ENCODE results near the gene NLRC3.
"Not testable (repeated sequence)": the region's sequence is repeated elsewhere in the genome, so short reads cannot be mapped to it uniquely, and the experiment has no call there.

The NLRC3 gene

GRCh38 chr16:3577302-3577752 is at the start of gene NLRC3:
TSS of gene NLRC3 (minus strand) at chr16:3577403. CDS start at chr16:3565036, 12,367 bp downstream.
- DNase-seq: no peak

GRCh38 chr16:3625911-3626732 is 48.9 kb upstream of the NLRC3 start:
- DNase-seq: no peak

GRCh38 chr16:3625331-3625730 is 48.1 kb upstream of the NLRC3 start:
- no peak for DNase-seq

GRCh38 chr16:3623642-3624041 is 46.4 kb upstream of the NLRC3 start:
- no peak for DNase-seq

- DNase-seq: no peak
Observed at GRCh38 chr16:3618769-3619141, 41.6 kb upstream of the NLRC3 start.

GRCh38 chr16:3612510-3613466 is 35.6 kb upstream of the NLRC3 start:
- DNase-seq: no peak

- peak; percentile 78 for DNase-seq
Observed at GRCh38 chr16:3611146-3611975, 34.2 kb upstream of the NLRC3 start, which contains the start of gene SLX4. TSS of gene SLX4 (minus strand) at chr16:3611606. CDS start at chr16:3608964, 2,642 bp downstream.

GRCh38 chr16:3610698-3611145 is 33.5 kb upstream of the NLRC3 start:
- no peak for DNase-seq

GRCh38 chr16:3609895-3610697 is 32.9 kb upstream of the NLRC3 start:
- no peak for DNase-seq

- not testable (repeated sequence) for DNase-seq
Observed at GRCh38 chr16:3608976-3609375, 31.8 kb upstream of the NLRC3 start.

GRCh38 chr16:3608069-3608468 is 30.9 kb upstream of the NLRC3 start:
- no peak for DNase-seq

GRCh38 chr16:3607634-3608033 is 30.4 kb upstream of the NLRC3 start:
- DNase-seq: no peak

- DNase-seq: no peak
Observed at GRCh38 chr16:3607161-3607560, 30.0 kb upstream of the NLRC3 start.

- no peak for DNase-seq
Observed at GRCh38 chr16:3606441-3606840, 29.2 kb upstream of the NLRC3 start.

- DNase-seq: no peak
Observed at GRCh38 chr16:3602320-3602653, 25.1 kb upstream of the NLRC3 start.

GRCh38 chr16:3601614-3602319 is 24.6 kb upstream of the NLRC3 start:
- DNase-seq: no peak

- DNase-seq: no peak
Observed at GRCh38 chr16:3599922-3600321, 22.7 kb upstream of the NLRC3 start.

- no peak for DNase-seq
Observed at GRCh38 chr16:3599121-3599520, 21.9 kb upstream of the NLRC3 start.

GRCh38 chr16:3598236-3598635 is 21.0 kb upstream of the NLRC3 start:
- no peak for DNase-seq

GRCh38 chr16:3597676-3598075 is 20.5 kb upstream of the NLRC3 start:
- no peak for DNase-seq

GRCh38 chr16:3597226-3597625 is 20.0 kb upstream of the NLRC3 start:
- no peak for DNase-seq

All from amniotic stem cell (primary cell).